EH (cell line): ENCODE measurements around the gene C3orf70.

Experiments used
- DNase-seq: peaks from one replicate; pipeline ENCODE4 v3.0.0-alpha.2; 2015; ENCODE audit warnings: low read depth

Gene C3orf70

DNA sequence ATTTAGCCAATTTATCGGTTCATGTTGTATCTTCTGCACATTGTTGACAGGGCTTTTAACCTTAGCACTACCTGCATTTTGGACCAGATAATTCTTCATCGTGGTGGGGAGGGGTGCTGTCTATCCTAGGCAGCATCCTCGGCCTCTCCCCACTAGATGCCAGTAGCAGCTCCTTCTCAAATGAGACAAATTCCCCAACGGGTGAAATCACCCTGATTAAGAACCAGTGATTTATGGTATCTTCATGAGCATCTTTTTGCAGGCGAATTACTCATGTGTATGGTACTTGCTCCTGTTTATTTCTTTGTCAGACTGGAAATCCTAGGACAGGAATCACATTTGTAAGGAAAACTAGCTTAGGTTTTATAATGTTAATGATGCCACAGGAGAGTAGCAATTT, 68.0 kb downstream of the C3orf70 start:
- DNase-seq = peak; percentile 92

DNA sequence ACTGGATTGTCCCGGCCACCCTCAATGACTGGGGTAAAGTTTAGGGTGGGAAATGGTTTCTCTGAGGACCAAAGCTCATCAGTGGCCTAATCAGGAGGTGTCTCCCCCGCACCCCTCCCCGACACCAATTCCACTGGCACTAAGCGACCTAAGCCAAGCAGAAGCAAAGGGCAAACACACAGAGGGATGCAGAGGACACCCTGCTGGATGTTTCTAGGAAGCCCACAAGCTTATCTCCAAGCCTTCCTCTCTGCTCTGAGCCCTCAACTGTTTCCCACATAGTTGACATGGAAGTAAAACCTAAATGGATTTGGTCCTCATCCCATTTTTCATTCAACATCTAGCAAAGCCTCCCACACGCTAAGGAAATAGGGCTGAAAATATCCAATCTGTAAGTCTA, 68.5 kb downstream of the C3orf70 start:
- DNase-seq = no peak

DNA sequence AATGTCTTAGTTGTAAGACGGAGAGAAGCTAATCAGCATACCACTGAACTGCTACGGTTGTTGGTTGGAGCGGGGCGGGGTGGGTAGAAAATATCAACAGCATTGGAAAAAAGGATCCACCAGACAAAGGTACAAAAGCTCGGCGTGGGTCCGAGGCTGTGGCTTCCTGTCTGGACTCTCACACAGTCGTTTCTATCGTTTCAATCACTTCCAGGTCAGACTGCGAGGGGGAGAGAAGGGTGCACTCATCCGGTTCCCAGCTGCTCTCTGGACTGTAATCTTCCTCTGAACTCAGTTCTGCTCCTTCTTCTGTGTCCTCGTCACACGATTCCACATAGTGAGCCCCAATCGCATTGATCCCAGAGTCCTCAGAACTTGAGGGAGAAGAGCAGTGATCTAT, 70.0 kb downstream of the C3orf70 start:
- DNase-seq = no peak

DNA sequence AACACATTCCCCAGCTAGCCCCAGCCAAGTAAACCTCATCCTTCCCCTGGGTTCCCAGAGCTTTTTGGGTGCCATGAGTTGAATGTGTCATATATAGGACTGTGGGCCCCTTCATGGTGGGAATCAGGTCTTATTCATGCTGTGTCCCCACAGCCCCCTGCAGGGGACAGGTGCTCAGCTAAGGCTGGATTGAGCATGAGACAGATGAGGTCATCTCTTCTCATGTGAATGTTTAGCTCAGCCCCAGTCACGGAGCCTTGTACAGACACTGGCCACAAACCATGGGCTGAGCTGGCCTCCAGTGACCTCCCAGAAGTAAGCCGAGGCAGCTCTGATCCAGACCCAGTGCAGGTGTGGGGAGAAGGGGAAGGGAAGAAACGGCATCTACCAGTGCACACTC, 70.7 kb downstream of the C3orf70 start:
- no peak for DNase-seq

DNA sequence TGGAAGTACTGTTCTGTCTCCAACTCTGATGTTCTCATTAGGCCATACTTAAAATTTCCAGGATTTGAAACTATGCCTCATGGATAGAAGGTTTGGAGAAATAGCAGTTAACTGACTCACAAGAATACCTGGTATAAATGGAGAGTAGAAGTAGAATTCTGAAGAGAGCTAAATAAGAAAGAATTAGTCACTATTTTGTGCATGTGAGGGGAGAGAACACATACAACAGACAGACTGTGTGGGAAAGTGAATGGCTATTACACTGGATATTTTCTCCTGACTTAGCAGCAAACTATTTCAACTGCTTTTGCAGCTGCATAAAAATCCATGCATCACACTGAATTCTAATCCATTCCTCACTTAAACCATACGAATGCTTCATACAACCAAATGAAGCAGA, 71.3 kb downstream of the C3orf70 start:
- DNase-seq = peak; percentile 20

DNA sequence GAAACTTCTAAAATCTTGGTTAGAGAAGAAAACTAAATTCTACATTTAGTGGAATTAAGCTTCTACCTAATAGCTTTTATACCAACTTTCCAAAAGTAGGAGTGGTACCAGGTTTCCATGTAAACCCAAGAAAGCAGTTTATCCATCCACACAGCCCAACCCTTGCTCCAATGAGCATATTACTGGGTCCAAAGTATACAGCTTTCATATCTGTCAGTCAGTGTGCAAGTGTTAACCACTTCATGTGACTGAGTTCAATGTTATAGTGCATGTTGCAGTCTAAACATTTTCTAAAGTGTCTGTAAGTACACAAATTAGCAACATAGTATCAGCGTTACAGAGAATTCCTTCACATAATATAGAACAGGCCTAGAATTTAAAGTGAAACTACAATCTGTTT, 73.2 kb downstream of the C3orf70 start:
- DNase-seq = no peak

DNA sequence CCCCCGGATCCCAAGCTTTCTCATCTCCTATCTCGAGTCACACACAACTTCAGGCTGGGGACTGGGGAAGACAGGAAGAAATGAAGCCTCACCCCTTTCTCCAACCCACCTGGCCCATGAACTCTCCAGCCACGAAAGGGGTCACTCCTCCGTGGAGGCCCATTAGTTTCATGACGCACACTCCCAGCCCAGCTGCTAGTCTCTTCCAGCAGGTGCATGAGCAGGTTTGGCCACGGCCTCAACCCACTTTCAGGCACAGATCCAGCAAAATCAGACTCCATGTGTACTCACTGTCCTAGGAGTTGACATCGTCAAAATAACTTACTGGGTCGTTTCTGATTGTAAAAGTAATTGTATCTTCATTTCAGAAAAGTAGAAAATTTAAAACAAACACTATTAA, 76.6 kb downstream of the C3orf70 start:
- no peak for DNase-seq

DNA sequence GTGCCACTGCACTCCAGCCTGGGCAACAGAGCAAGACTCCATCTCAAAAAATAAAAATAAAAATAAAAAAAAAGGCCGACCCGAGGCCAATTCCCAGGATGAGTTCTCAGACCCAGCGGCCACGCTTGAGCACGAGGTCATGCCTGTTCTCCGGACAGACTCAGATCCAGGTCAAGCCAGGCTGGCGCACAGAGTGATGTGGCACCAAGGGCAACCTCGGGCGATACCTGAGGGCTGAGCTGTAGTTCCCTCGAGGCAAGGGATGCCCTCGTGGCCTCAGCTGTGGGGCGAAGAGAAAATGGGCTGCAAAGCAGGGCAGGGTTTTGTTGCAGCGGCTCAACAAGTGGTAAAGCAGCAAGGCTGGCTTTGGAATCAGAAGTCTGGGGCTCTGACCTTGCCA, 77.3 kb downstream of the C3orf70 start:
- no peak for DNase-seq

DNA sequence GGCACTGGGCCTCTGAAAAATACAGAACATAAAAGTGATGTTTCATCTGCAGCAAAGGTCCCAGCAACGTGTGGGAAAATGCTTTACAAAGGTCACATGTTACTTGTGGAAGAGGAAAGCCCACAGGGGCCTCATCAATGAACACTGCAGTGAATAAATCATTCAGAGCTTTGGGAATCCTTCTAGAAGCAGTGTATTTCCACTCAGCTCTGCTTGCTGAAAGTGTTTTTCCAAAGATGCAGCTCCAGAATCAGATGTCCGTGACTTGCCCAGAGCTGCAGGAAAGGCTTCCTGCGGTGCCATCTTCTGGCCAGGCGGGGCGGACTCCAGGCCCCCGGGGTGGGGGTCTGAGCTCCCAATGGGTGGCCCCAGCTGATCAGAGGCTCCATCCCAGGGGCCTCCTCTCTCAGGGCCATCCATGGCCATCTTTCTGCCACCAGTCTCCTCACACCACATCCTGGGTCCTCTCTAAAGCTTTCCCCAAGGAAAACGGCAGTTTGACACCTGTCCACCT, 81.5 kb downstream of the C3orf70 start:
- no peak for DNase-seq

DNA sequence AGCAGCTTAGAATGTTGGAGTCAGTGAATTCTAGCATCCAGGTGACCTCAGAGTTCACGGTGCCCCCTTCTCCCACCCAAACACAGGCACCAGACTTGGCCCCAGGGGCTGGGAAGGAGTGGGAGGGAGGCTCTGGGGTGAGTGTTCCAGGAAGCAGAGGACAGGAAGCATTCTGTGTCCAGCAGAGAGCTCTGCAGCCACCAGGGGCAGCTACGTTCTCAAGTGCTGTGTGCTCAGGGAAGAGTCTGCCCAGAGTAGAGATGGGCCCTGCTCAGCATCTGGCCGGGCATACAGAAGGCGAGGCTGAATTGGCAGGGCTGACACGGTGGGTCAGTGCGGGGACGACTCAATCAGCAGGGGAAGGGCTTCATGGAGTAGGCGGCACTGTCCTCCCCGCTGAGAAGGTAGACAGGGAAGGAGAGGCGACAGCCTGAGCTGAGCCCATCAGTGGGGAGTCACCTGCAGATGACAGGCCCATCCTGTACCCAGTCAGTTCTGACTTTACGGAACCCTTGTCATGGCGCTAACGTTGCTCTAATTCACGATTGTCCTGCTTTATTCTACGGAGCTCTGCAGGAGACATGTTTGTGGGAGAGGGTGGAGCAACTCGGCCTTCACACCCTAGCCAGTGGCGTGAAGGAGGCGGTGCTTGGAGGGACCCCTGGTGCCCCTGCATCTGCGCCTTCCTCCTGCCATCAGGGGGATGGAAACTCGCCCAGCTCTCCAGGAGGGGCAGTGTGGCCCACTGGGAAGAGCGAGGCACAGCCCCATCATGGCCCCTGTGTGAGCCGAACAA, 82.2 kb downstream of the C3orf70 start:
- DNase-seq = peak; percentile 52

DNA sequence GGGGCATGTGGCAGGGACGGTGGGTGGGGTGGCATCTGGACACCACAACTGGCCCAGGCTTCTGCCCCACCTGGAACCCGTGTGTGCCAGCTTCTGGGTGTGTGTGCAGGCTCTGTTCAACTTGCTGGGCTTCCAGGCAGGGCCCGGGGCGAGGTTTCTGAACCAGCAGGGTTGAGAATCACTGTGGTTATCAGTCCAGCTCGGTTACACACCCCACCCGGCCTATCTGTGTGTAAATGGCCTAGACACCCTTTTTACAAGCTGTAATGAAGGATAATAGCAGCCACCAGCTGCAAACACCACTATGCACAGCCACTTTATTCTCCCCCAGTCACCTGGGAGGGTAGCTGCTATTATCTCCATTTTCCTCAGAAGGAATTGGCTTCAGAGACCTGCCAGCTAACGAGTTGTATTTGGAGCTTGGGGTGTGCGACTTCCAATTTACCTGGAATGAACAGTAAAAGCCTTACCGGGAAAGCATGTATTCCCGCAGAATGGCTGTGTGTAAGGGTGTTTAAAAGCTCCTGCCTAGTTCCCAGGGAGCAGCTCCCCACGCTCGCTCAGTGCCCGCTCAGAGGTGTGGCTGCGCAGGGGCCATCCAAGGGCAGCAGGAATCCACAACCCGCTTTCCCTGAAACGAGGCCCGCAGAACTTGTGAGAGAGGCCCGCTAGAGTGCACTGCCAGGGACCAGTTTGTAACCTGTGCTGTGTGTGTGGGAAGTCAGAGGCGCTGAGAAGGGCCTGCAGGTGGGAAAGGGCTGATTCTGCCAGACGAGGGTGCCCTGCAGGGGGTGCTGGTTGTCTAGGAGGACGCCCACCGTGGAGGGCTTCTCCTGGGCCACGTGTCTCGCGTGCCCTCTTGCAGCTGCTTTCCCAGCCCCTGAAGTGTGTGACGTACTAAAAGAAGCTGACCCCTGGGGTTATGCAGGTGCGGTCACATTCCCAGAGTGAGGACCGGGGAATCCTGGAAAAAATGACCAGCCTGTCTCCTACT, 83.5 kb downstream of the C3orf70 start:
- DNase-seq = no peak

DNA sequence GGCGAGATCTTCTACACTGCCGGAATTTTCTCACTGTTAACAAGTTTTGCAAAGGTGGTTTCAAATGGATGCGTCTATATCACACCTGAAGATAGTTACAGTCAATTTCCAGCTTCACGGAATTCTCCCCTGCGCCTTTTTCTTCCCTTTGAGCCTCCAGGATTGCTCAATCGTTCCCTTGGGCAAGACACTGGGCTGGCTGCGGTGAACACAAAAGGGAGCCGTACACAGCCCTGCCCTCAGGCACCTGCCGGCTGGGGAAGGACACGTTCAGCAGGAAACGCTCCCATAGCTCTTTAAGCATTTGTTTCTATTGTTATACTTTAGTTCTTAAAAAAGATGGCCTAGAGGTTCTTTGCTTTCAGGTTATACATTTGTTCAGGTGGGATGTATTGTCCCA, 85.7 kb downstream of the C3orf70 start:
- no peak for DNase-seq

DNA sequence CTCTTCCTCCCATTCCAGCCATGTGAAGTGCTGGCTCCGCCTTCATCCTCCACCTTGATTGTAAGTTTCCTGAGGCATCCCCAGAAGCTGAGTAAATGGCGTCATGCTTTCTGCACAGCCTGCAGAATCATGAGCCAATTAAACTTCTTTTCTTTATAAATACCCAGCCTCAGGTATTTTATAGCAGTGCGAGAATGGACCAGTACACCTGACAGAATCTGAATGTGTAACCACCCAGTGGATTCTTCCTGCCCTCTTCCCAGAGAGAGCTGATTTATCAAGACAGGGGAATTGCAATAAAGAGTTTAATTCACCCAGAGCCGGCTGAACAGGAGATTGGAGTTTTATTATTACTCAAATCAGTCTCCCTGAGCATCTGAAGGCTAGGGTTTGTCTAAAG, 86.6 kb downstream of the C3orf70 start:
- no peak for DNase-seq

DNA sequence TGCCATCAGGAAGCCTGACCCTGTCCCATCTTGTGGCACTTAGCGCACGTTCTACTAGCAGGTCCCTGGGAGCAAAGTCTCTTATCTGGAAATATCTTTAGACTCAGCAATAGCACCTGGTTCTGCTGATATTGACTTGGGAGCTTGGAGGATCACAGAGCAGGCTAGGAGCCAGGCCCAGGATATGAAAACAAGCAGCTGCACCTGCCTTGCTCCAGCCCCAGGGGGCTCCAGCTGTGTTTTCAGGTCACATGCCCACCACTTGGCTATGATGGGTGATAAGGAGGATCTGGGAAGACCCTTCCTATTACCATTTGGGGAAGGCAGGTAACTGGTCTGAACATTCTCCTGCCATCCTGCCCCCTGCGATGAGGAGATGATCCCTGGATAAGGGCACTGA, 87.8 kb downstream of the C3orf70 start:
- no peak for DNase-seq

DNA sequence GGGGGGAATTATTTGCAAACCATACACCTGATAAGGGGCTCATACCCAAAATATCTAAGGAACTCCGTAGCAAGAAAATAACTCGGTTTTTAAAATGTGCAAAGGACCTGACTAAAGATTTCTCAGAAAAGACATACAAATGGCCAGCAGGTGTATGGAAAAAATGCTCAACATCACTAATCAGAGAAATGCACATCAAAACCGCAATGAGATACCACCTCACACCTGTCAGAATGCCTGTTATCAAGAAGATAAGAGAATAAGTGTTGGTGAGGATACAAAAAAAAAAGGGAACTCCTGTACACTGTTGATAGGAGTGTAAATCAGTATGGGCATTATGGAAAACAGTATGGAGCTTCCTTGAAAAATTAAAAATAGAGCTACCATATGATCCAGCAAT, 89.4 kb downstream of the C3orf70 start:
- no peak for DNase-seq

DNA sequence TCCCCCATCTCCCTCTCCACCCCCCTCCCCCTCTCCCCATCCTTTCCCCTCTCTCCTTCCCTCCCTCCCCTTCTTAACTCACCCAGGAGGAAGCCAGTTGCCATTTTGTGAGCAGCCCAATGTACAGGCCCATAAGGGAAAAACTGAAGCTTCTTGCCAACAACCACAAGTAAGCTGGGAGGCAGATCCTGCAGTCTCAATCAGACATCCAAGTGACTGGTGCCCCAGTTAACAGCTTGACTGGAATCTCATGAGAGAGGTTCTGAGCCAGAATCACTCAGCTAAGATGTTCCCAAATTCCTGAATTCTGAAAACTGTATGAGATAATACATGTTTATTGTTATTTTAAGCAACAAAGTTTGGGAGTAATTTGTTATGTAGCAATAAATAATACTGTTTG, 90.7 kb downstream of the C3orf70 start:
- no peak for DNase-seq

DNA sequence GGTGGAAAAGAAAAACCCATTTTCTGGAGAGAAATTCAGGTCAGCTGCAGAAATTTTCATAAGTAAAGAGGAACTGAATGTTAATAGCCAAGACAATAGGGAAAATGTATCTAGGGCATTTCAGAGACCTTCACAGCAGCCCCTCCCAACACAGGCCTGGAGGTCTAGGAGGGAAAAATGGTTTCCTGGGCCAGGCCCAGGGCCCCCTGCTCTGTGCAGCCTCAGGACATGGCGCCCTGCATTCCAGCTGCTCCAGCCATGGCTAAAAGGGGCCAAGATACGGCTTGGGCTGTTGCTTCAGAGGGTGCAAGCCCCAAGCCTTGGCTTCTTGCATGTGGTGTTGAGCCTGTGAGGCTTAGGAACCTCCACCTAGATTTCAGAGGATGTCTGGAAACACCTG, 92.2 kb downstream of the C3orf70 start:
- DNase-seq = no peak

DNA sequence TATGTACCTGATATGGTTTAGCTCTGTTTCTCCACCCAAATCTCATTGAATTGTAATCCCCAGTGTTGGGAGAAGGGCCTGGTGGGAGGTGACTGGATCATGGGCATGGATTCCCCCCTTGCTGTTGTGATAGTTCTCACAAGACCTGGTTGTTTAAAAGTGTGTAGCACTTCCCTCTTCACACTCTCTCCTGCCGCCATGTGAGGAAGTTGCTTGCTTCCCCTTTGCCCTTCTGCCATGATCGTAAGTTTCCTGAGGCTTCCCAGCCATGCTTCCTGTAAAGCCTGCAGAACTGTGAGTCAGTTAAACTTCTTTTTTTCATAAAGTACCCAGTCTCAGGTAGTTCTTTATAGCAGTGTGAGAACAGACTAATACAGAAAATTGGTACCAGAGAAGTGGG, 93.1 kb downstream of the C3orf70 start:
- no peak for DNase-seq

DNA sequence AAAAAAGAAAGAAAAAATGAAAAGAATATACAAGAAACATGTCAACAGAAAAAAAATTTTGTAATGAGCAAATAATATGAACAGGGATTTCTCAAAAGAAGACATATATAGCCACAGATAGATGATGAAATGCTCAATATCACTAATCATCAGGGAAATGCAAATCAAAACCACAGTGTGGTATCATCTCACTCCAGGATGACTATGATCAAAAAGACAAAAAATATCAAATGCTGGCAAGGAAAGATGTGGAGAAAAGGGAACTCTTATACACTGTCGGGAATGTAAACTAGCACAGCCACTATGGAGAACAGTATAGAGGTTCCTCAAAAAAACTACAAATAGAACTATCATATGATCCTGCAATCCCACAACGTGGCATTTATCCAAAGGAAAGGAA, 94.1 kb downstream of the C3orf70 start:
- DNase-seq = no peak

DNA sequence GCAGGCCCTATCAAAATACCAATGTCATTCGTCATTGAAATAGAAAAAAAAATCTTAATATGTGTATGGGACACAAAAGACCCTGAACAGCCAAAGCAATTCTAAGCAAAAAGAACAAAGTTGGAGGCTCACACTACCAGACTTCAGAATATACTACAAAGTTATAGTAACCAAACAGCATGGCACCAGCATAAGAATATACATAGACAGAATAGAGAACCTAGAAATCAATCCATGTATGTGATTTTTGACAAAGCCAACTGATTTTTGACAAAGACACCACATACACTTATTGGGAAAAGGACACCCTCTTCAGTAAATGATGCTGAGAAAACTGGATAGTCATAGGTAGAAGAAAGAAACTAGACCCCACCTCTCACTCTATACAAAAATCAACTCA, 95.0 kb downstream of the C3orf70 start:
- no peak for DNase-seq

DNA sequence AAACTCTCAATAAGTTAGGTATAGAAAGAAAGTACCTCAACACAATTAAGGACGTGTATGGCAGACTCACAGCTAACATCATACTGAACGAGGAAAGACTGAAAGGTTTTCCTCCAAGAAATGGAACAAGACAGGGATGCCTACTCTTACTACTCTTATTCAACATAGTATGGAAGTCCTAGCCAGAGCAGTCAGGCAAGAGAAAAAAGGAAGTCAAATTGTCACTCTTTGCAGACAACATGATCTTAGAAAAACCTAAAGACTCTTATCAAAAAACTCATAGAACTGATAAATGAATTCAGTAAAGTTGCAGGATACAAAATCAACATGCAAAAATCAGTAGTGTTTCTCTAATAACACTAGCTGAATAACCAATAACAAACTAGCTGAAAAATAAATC, 96.0 kb downstream of the C3orf70 start:
- DNase-seq = no peak

DNA sequence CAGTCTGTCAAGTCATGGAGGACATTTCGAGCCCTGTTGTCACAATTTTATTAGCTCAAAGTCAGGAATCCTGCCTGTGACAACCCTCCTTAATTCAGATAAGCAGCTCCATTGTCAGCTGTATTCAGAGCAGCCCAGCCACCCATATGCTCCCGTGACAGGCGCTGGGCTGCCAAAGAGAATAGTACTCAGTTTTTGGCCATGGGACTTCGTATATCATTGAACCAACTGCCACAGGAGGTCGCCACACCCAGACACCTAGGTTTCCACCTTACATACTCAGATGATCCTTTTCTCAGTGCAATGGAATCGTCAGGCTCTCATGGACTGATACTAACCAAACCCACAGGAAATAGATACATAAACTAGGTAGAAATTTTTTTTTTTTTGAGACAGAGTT, 100.2 kb downstream of the C3orf70 start:
- DNase-seq = no peak

DNA sequence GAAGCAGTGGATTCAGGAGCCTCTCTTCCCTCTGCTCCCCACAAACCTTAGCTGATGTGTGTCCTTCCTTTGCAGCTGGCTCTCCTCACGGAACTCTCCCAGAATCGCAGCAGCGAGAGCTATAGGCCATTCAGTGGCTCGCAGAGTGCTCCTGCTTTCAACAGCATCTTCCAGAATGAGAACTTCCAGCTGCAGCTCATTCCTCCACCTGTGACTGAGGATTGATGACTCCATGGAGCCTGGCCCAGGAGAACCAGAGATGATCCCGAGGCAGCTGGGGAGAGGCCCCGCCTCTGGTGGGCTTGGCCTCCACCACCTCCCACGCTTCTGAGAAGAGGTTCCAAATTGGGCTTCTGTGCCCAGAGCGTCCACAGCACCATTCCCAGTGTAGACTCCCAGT, 101.1 kb downstream of the C3orf70 start:
- DNase-seq = no peak
